Kidney (tissue), 14 donors: ENCODE results near the gene TBCE. TPM values are rescaled to one million over a fixed set of nuclear protein-coding genes. Genes with fewer than 3 reads are reported as not detected.
A peak's percentile ranks its signal among the peaks of the same experiment; 100 is the strongest.

Source experiments
- DNase-seq, 5 donors: peaks; one replicate each; pipeline ENCODE4 v3.0.0-alpha.2; 2013 to 2020
- FAIRE-seq: peaks from 2 replicates; lab custom pipeline; 2012; peaks lifted over from hg19 to GRCh38; lab: Jason Lieb, UNC
- H3K27ac ChIP-seq, 2 donors: one replicate each; pipeline ENCODE4 v1.7.0; 2013; ENCODE audit warnings: low read depth in 2 of 2, low read length in 2 of 2, inconsistent platforms in 1 of 2
- H3K27me3 ChIP-seq: one replicate; pipeline ENCODE4 v1.7.1; 2013; ENCODE audit warnings: low read length, inconsistent platforms; ENCODE audit not compliant: control insufficient read depth, insufficient read depth
- H3K36me3 ChIP-seq, 3 donors: one replicate each; pipeline versions ENCODE4 v1.7.0 to v1.7.1; 2013; ENCODE audit warnings: low read length in 3 of 3, control low read depth in 1 of 3, inconsistent platforms in 1 of 3; ENCODE audit not compliant: insufficient read depth in 3 of 3, control insufficient read depth in 2 of 3
- H3K4me1 ChIP-seq, 3 donors: one replicate each; pipeline versions ENCODE4 v1.7.0 to v1.7.1; 2013; ENCODE audit warnings: low read length in 3 of 3, inconsistent platforms in 1 of 3, low read depth in 1 of 3; ENCODE audit not compliant: control insufficient read depth in 2 of 3, insufficient read depth in 2 of 3
- H3K4me3 ChIP-seq, 3 donors: one replicate each; pipeline versions ENCODE4 v1.7.0 to v1.8.1; 2013; ENCODE audit warnings: low read length in 3 of 3, control low read depth in 1 of 3, inconsistent platforms in 1 of 3
- H3K9ac ChIP-seq, 3 donors: one replicate each; pipeline versions ENCODE4 v1.7.0 to v1.7.1; 2013; ENCODE audit warnings: low read length in 3 of 3, control low read depth in 1 of 3, inconsistent platforms in 1 of 3
- H3K9me3 ChIP-seq, 3 donors: one replicate each; pipeline versions ENCODE4 v1.7.0 to v1.7.1; 2013; ENCODE audit warnings: low read length in 3 of 3, control low read depth in 1 of 3, inconsistent platforms in 1 of 3; ENCODE audit not compliant: control insufficient read depth in 2 of 3, insufficient read depth in 1 of 3
- CTCF ChIP-seq: IDR thresholded peaks from 3 replicates; pipeline ENCODE4 v1.5.1; 2012; ENCODE audit warnings: mild to moderate bottlenecking, moderate library complexity, borderline replicate concordance; ENCODE audit not compliant: insufficient read depth; ENCODE audit errors: extremely low read depth
- intact Hi-C: fragments of 100-400 bp; cut with DNase I; formaldehyde crosslinking; loops from one replicate; pipeline ENCODE4 v1.11.1; 2022
- polyA plus RNA-seq: library from polyadenylated mRNA; stranded (reverse); fragments of 350-450 nt; fragmentation: Illumina TruSeq; extraction: RNeasy Lipid Tissue Mini Kit (QIAGEN cat#74804); gene quantifications from one replicate; pipeline ENCODE4 v1.2.3, GENCODE V29; 2014; ENCODE audit warnings: low read depth, low replicate concordance; ENCODE audit not compliant: insufficient read depth
- total RNA-seq: library from RNA; stranded (reverse); fragmentation: NEBNext Ultra II Directional; extraction: Animal tissue kit (Norgen Biotek cat#: 25700); gene quantifications from one replicate; pipeline ENCODE4 v1.2.1, GENCODE V29; 2021
- donor health status: control.
- donor health status: control.
- donor health status: control.
- donor health status: control.
- donor health status: control.
- donor health status: DM: yes; HTN: yes; CAD: no.
- donor health status: Normal renal cell carcinoma (clear cell type).

TBCE gene
- total and polyA plus RNA-seq, 2 donors from 2014 or later: 15.1 to 22.6 TPM

- no peak for FAIRE-seq
- H3K9me3 ChIP-seq: no peaks in the 10 kb centered on the region
- no peaks in the 10 kb centered on the region for H3K27me3 ChIP-seq
- TF ChIP-seq CTCF: no peak
- peak in 4 of 5 donors; percentile 44 to 68 (median 59) for DNase-seq
- intact Hi-C loops: no loop called here
- no peak overlapping the region for H3K9ac ChIP-seq
- H3K4me3 ChIP-seq: no peak overlapping the region
- peak overlapping the region; percentile 47 to 49 for H3K27ac ChIP-seq
- H3K36me3 ChIP-seq: no peaks in the 10 kb centered on the region
- H3K4me1 ChIP-seq: peaks cover 0 to 20% (median 6%) of the 10 kb centered on the region in 3 donors
Measured at GRCh38 chr1:235407419-235407818, 40.2 kb downstream of the TBCE start.

GRCh38 chr1:235408503-235408960 lies 41.3 kb downstream of the TBCE start:
- Histone ChIP-seq H3K27me3 (no peaks in the 10 kb centered on the region), H3K36me3 (no peaks in the 10 kb centered on the region), H3K9me3 (no peaks in the 10 kb centered on the region), H3K4me1 (peaks cover 0 to 15% (median 5%) of the 10 kb centered on the region in 3 donors), H3K4me3 (no peak overlapping the region), H3K9ac (no peak overlapping the region), H3K27ac (no peak overlapping the region)
- no peak for TF ChIP-seq CTCF
- FAIRE-seq (no peak), DNase-seq (no peak)
- intact Hi-C loops: no loop called here

GRCh38 chr1:235409042-235409820 lies 42.0 kb downstream of the TBCE start:
- H3K9ac ChIP-seq: no peak overlapping the region
- no peak for TF ChIP-seq CTCF
- H3K36me3 ChIP-seq: no peaks in the 10 kb centered on the region
- FAIRE-seq: no peak
- H3K27me3 ChIP-seq: no peaks in the 10 kb centered on the region
- H3K4me1 ChIP-seq: peaks cover 0 to 15% (median 4%) of the 10 kb centered on the region in 3 donors
- intact Hi-C loops: no loop called here
- H3K4me3 ChIP-seq: no peak overlapping the region
- no peaks in the 10 kb centered on the region for H3K9me3 ChIP-seq
- DNase-seq: no peak
- no peak overlapping the region for H3K27ac ChIP-seq
